Dedifferentiated amniotic fluid mesenchymal stem cell (primary cell): ENCODE measurements around the gene CYP2B6.
"Not testable (repeated sequence)": the region's sequence is repeated elsewhere in the genome, so short reads cannot be mapped to it uniquely, and the experiment has no call there.

Experiments
- DNase-seq: peaks from one replicate; pipeline ENCODE4 v3.0.0-alpha.2; 2016; ENCODE audit errors: extremely low spot score

CYP2B6 gene

GRCh38 chr19:41031916-41032315 is 40.8 kb downstream of the CYP2B6 start:
- DNase-seq = no peak

GRCh38 chr19:41033324-41033723 is 42.2 kb downstream of the CYP2B6 start:
- DNase-seq = not testable (repeated sequence)

GRCh38 chr19:41039806-41040205 is 48.7 kb downstream of the CYP2B6 start:
- no peak for DNase-seq

GRCh38 chr19:41045095-41045494 is 54.0 kb downstream of the CYP2B6 start:
- not testable (repeated sequence) for DNase-seq

- DNase-seq = no peak
These were observed 59.3 kb downstream of the CYP2B6 start for GRCh38 chr19:41050426-41050825.

GRCh38 chr19:41052162-41052561 is 61.1 kb downstream of the CYP2B6 start:
- not testable (repeated sequence) for DNase-seq

- not testable (repeated sequence) for DNase-seq
These were observed 62.2 kb downstream of the CYP2B6 start for GRCh38 chr19:41053331-41053730.

- no peak for DNase-seq
These were observed 74.0 kb downstream of the CYP2B6 start for GRCh38 chr19:41064974-41065569.
